GM12801 (cell line): Measurements from ENCODE around the gene IL16.

Experiments
- CTCF ChIP-seq: IDR thresholded peaks from one replicate; pipeline ENCODE4 v1.5.1; 2011; ENCODE audit warnings: control low read depth; ENCODE audit not compliant: insufficient read length; ENCODE audit errors: extremely low read depth

The IL16 gene

GRCh38 chr15:81196576-81197254, at the start of gene IL16:
TSS of gene IL16 (plus strand) at chr15:81196879. CDS start at chr15:81225400, 28,521 bp downstream.
- no peak for TF ChIP-seq CTCF

GRCh38 chr15:81151389-81151788, 45.3 kb upstream of the IL16 start:
- TF ChIP-seq CTCF = no peak

GRCh38 chr15:81152339-81152738, 44.3 kb upstream of the IL16 start:
- TF ChIP-seq CTCF = no peak

- TF ChIP-seq CTCF = no peak
Observed at GRCh38 chr15:81152799-81153198, 43.9 kb upstream of the IL16 start.

GRCh38 chr15:81155375-81156218, 41.1 kb upstream of the IL16 start:
- TF ChIP-seq CTCF = no peak

GRCh38 chr15:81156324-81156723, 40.4 kb upstream of the IL16 start:
- TF ChIP-seq CTCF = no peak

- TF ChIP-seq CTCF = no peak
Observed at GRCh38 chr15:81157195-81157938, 39.3 kb upstream of the IL16 start.
